Neural cell (in vitro differentiated cells): Measurements from ENCODE around the gene RBKS. TPM values are rescaled to one million over a fixed set of nuclear protein-coding genes. Genes with fewer than 3 reads are reported as not detected.

Experiments used
- H2AFZ ChIP-seq: fragments of 200-600, 300-800 bp; sonication (generic), shearing (Covaris generic); 2 replicates; pipeline ENCODE4 v1.6.0; 2014; ENCODE audit warnings: low read depth, mild to moderate bottlenecking, antibody characterized with exemption, low read length, moderate library complexity
- H3F3A ChIP-seq: fragments of 200-600 bp; shearing (Covaris generic); 2 replicates; pipeline ENCODE4 v1.6.1; 2016; ENCODE audit warnings: mild to moderate bottlenecking, moderate library complexity, mixed read lengths, antibody characterized with exemption, low read length; ENCODE audit not compliant: insufficient read depth, poor library complexity, severe bottlenecking
- H3K27ac ChIP-seq: fragments of 200-600, 300-800 bp; sonication (generic), shearing (Covaris generic); 2 replicates; pipeline ENCODE4 v1.5.1; 2014; ENCODE audit warnings: mild to moderate bottlenecking, low read length, moderate library complexity
- H3K27me3 ChIP-seq: fragments of 300-800, 200-600 bp; sonication (generic), shearing (Covaris generic); 2 replicates; pipeline ENCODE4 v1.6.0; 2014; ENCODE audit warnings: mild to moderate bottlenecking, low read depth, low read length, moderate library complexity; ENCODE audit not compliant: insufficient read depth
- H3K36me3 ChIP-seq: fragments of 300-800, 200-600 bp; sonication (generic), shearing (Covaris generic); 2 replicates; pipeline ENCODE4 v1.5.1; 2014; ENCODE audit warnings: mild to moderate bottlenecking, antibody characterized with exemption, low read length, moderate library complexity; ENCODE audit not compliant: insufficient read depth
- H3K4me2 ChIP-seq: fragments of 300-800, 200-600 bp; sonication (generic), shearing (Covaris generic); 2 replicates; pipeline ENCODE4 v1.6.0; 2014; ENCODE audit warnings: mild to moderate bottlenecking, low read length
- H3K4me3 ChIP-seq: fragments of 300-800, 200-600 bp; sonication (generic), shearing (Covaris generic); 2 replicates; pipeline ENCODE4 v1.5.1; 2014; ENCODE audit warnings: mild to moderate bottlenecking, low read length, moderate library complexity
- H3K79me2 ChIP-seq: fragments of 200-600 bp; shearing (Covaris generic); replicated peaks from 2 replicates; pipeline ENCODE4 v1.6.0; 2014; ENCODE audit warnings: mild to moderate bottlenecking, low read length, moderate library complexity; ENCODE audit not compliant: insufficient read depth
- H3K9ac ChIP-seq: fragments of 300-800, 200-600 bp; sonication (generic), shearing (Covaris generic); 2 replicates; pipeline ENCODE4 v1.6.1; 2016; ENCODE audit warnings: mild to moderate bottlenecking, low read length, mixed read lengths
- H3K9me2 ChIP-seq: fragments of 200-600 bp; shearing (Covaris generic); 2 replicates; pipeline ENCODE4 v1.6.1; 2016; ENCODE audit warnings: mild to moderate bottlenecking, low read length, mixed read lengths; ENCODE audit not compliant: insufficient read depth
- H3K9me3 ChIP-seq: fragments of 200-600, 300-800 bp; sonication (generic), shearing (Covaris generic); 2 replicates; pipeline ENCODE4 v1.6.1; 2016; ENCODE audit warnings: mild to moderate bottlenecking, mixed run types, low read length, moderate library complexity, mixed read lengths
- H4K20me1 ChIP-seq: fragments of 200-600 bp; shearing (Covaris generic); 2 replicates; pipeline ENCODE4 v1.6.1; 2016; ENCODE audit warnings: mild to moderate bottlenecking, mixed run types; ENCODE audit not compliant: insufficient read depth
- EP300 ChIP-seq: fragments of 450-650 bp; conservative IDR thresholded peaks from 2 replicates; pipeline ENCODE4 v1.6.1; 2014; ENCODE audit warnings: antibody characterized with exemption, mild to moderate bottlenecking, moderate library complexity; ENCODE audit not compliant: poor library complexity, severe bottlenecking
- EZH2 ChIP-seq: fragments of 200-600, 300-800 bp; shearing (Covaris generic), sonication (generic); IDR thresholded peaks from 2 replicates; pipeline ENCODE4 v1.6.1; 2014; ENCODE audit warnings: antibody characterized with exemption, low read length, borderline replicate concordance, mild to moderate bottlenecking; ENCODE audit not compliant: insufficient read depth, poor library complexity, severe bottlenecking
- MXI1 ChIP-seq: fragments of 450-650 bp; conservative IDR thresholded peaks from 2 replicates; pipeline ENCODE4 v1.6.1; 2014; ENCODE audit warnings: antibody characterized with exemption, mild to moderate bottlenecking; ENCODE audit not compliant: poor library complexity, severe bottlenecking
- POLR2AphosphoS5 ChIP-seq: IDR thresholded peaks from 2 replicates; pipeline ENCODE4 v1.6.1; 2012
- RAD21 ChIP-seq: fragments of 450-650 bp; conservative IDR thresholded peaks from 2 replicates; pipeline ENCODE4 v1.6.1; 2014; ENCODE audit warnings: antibody characterized with exemption, mild to moderate bottlenecking, moderate library complexity
- REST ChIP-seq: IDR thresholded peaks from 2 replicates; pipeline ENCODE4 v1.6.1; 2012; ENCODE audit warnings: borderline replicate concordance
- SMC3 ChIP-seq: fragments of 450-650 bp; conservative IDR thresholded peaks from 2 replicates; pipeline ENCODE4 v1.6.1; 2014; ENCODE audit warnings: antibody characterized with exemption, mild to moderate bottlenecking, moderate library complexity; ENCODE audit not compliant: poor library complexity
- TAF1 ChIP-seq: IDR thresholded peaks from 2 replicates; pipeline ENCODE4 v1.6.1; 2012; ENCODE audit warnings: low read depth
- polyA plus RNA-seq: library from polyadenylated mRNA; depleted of rRNA; stranded (reverse); fragments of >200 nt; gene quantifications from 2 replicates; pipeline ENCODE4 v1.2.3, GENCODE V29; 2014
- TF ChIP-seq, protein P1 (sequence below): fragments of 450-650 bp; IDR thresholded peaks from 2 replicates; pipeline ENCODE4 v1.5.1; 2014; ENCODE audit warnings: antibody characterized with exemption, mild to moderate bottlenecking, moderate library complexity; ENCODE audit not compliant: poor library complexity, severe bottlenecking

Gene RBKS
- polyA plus RNA-seq, 1 donor from 2014 or later: 5.4 TPM

DNA sequence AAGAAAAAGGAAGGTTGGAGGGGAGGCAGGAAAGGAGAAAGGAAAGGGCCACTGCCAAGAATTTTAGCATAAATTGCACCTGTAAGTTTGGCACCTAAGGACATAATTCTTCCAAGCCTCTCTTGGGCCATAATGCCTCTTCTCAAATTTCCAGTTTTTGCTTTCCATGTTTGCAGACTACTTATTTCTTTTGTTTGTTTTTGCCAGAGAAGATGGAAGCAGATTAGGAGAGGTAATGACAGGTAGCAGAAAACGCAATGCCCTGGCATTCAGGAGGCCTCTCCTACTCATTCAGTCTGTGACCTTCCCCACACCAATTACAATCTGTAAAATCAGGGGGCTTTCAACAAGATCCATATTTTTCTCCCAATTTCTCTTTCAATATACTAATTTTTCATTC lies 61.9 kb downstream of the RBKS start:
- Histone ChIP-seq H3K27me3 (no peaks in the 10 kb centered on the region), H3K27ac (no peak overlapping the region), H3K36me3 (no peaks in the 10 kb centered on the region), H3K4me2 (no peak overlapping the region), H3K79me2 (no peaks in the 10 kb centered on the region), H3K9ac (no peak overlapping the region), H2AFZ (no peak overlapping the region), H3K9me3 (peaks cover 6% of the 10 kb centered on the region), H3K4me3 (no peak overlapping the region), H3K9me2 (no peaks in the 10 kb centered on the region), H3F3A (no peaks in the 10 kb centered on the region), H4K20me1 (no peaks in the 10 kb centered on the region)
- TF ChIP-seq EP300: no peak
- TF ChIP-seq MXI1: no peak
- no peak for TF ChIP-seq RAD21

GRCh38 chr2:27824401-27824800 lies 65.8 kb downstream of the RBKS start:
- Histone ChIP-seq H3K9ac (no peak overlapping the region), H3F3A (no peaks in the 10 kb centered on the region), H3K79me2 (no peaks in the 10 kb centered on the region), H3K27ac (no peak overlapping the region), H3K36me3 (no peaks in the 10 kb centered on the region), H4K20me1 (no peaks in the 10 kb centered on the region), H3K4me3 (no peak overlapping the region), H3K4me2 (no peak overlapping the region), H3K27me3 (no peaks in the 10 kb centered on the region), H3K9me3 (peaks cover 6% of the 10 kb centered on the region), H2AFZ (no peak overlapping the region), H3K9me2 (no peaks in the 10 kb centered on the region)
- TF ChIP-seq TAF1 (no peak), EZH2 (no peak), MXI1 (no peak), REST (no peak), POLR2AphosphoS5 (no peak), SMC3 (no peak), EP300 (no peak), RAD21 (no peak)
- TF ChIP-seq, protein P1, sequence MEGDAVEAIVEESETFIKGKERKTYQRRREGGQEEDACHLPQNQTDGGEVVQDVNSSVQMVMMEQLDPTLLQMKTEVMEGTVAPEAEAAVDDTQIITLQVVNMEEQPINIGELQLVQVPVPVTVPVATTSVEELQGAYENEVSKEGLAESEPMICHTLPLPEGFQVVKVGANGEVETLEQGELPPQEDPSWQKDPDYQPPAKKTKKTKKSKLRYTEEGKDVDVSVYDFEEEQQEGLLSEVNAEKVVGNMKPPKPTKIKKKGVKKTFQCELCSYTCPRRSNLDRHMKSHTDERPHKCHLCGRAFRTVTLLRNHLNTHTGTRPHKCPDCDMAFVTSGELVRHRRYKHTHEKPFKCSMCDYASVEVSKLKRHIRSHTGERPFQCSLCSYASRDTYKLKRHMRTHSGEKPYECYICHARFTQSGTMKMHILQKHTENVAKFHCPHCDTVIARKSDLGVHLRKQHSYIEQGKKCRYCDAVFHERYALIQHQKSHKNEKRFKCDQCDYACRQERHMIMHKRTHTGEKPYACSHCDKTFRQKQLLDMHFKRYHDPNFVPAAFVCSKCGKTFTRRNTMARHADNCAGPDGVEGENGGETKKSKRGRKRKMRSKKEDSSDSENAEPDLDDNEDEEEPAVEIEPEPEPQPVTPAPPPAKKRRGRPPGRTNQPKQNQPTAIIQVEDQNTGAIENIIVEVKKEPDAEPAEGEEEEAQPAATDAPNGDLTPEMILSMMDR: no peak

- no peaks in the 10 kb centered on the region for H3K9me2 ChIP-seq
- H3K4me2 ChIP-seq: no peak overlapping the region
- no peak overlapping the region for H2AFZ ChIP-seq
- H4K20me1 ChIP-seq: no peaks in the 10 kb centered on the region
- no peak overlapping the region for H3K9ac ChIP-seq
- H3K27me3 ChIP-seq: no peaks in the 10 kb centered on the region
- H3K9me3 ChIP-seq: peaks cover 6% of the 10 kb centered on the region
- no peaks in the 10 kb centered on the region for H3K36me3 ChIP-seq
- no peaks in the 10 kb centered on the region for H3F3A ChIP-seq
- TF ChIP-seq MXI1 (no peak), REST (no peak), EZH2 (no peak), RAD21 (no peak), SMC3 (no peak), EP300 (no peak)
- TF ChIP-seq, protein P1: no peak
- H3K4me3 ChIP-seq: no peak overlapping the region
- no peaks in the 10 kb centered on the region for H3K79me2 ChIP-seq
- H3K27ac ChIP-seq: no peak overlapping the region
These were observed 66.6 kb downstream of the RBKS start for GRCh38 chr2:27823569-27823968.
